K562 (cell line): ENCODE measurements around the gene NCAPG2. TPM values are rescaled to one million over a fixed set of nuclear protein-coding genes. Genes with fewer than 3 reads are reported as not detected.

Experiments
- ATAC-seq: fragments of 200-7000 bp; cut with Tn5 transposase; 3 replicates; pipeline ENCODE4 v1.9.1; 2020; ENCODE audit warnings: moderate library complexity
- Bru-seq: library from RNA; stranded (reverse); fragments of 400-500 nt; gene quantifications from one replicate; lab custom pipeline; 2021; lab: Mats Ljungman, UMichigan
- BruChase-seq, 2 experiments: library from RNA; stranded (reverse); fragments of 400-500 nt; gene quantifications; one replicate each; lab custom pipeline; 2021; lab: Mats Ljungman, UMichigan
- BruUV-seq: library from RNA; stranded (reverse); fragments of 400-500 nt; replicated peaks from 2 replicates; lab custom pipeline; 2021; lab: Mats Ljungman, UMichigan
- CTCF ChIA-PET: fragments of 300-600 bp; formaldehyde crosslinking; extraction: SDS; loops from one replicate; lab custom pipeline; 2021; ENCODE audit warnings: low intra/inter-chr PET ratio; lab: Yijun Ruan, JAX
- POLR2A ChIA-PET: fragments of 300-600, 350-650 bp; sonication (Branson Sonifier 250); formaldehyde crosslinking; extraction: SDS; loops from one replicate; lab custom pipeline; 2021; ENCODE audit warnings: antibody characterized with exemption, inconsistent platforms; lab: Yijun Ruan, JAX
- DNase-seq, 4 experiments: peaks; one replicate each; pipeline versions ENCODE4 v3.0.0 to v3.0.0-alpha.2; 2011 to 2018; ENCODE audit warnings: low spot score in 3 of 4, mixed read lengths in 3 of 4; ENCODE audit errors: extremely low read depth in 1 of 4
- FAIRE-seq: peaks from 2 replicates; lab custom pipeline; 2011; peaks lifted over from hg19 to GRCh38; lab: Jason Lieb, UNC
- H2AFZ ChIP-seq: 2 replicates; pipeline ENCODE4 v1.6.0; 2011; ENCODE audit warnings: low read depth, low read length, control low read depth, inconsistent platforms
- H3K27ac ChIP-seq: fragments of 200-600 bp; 3 replicates; pipeline ENCODE4 v1.8.0; 2011; ENCODE audit warnings: low read depth, mild to moderate bottlenecking, control low read depth, inconsistent platforms, low read length, moderate library complexity, mixed read lengths; ENCODE audit errors: extremely low read depth
- H3K27me3 ChIP-seq, 2 experiments: fragments of 300-600 bp in 1 of 2; 2 replicates in 1 of 2; 3 replicates in 1 of 2; pipeline versions ENCODE4 v1.6.0 to v1.8.0; 2011; ENCODE audit warnings: inconsistent platforms in 2 of 2, low read length in 2 of 2, mild to moderate bottlenecking in 1 of 2, mixed read lengths in 1 of 2, moderate library complexity in 1 of 2; ENCODE audit not compliant: control insufficient read depth in 2 of 2, insufficient read depth in 2 of 2
- H3K36me3 ChIP-seq: fragments of 300-600 bp; 3 replicates; pipeline ENCODE4 v1.8.0; 2011; ENCODE audit warnings: mild to moderate bottlenecking, low read length, inconsistent platforms; ENCODE audit not compliant: control insufficient read depth, insufficient read depth
- H3K4me1 ChIP-seq, 2 experiments: fragments of 200-600 bp in 1 of 2; replicated peaks in 1 of 2; 2 replicates in 1 of 2; 3 replicates in 1 of 2; pipeline versions ENCODE4 v1.5.1 to v1.8.0; 2011; ENCODE audit warnings: inconsistent platforms in 2 of 2, low read length in 2 of 2, mild to moderate bottlenecking in 1 of 2, mixed read lengths in 1 of 2, moderate library complexity in 1 of 2; ENCODE audit not compliant: control insufficient read depth in 2 of 2, insufficient read depth in 2 of 2
- H3K4me2 ChIP-seq: 2 replicates; pipeline ENCODE4 v1.6.1; 2011; ENCODE audit warnings: low read length, control low read depth, inconsistent platforms, mixed read lengths; ENCODE audit not compliant: insufficient read depth
- H3K4me3 ChIP-seq: fragments of 200-600 bp; sonication (generic), shearing (Covaris generic); 2 replicates; pipeline ENCODE4 v1.5.1; 2016; ENCODE audit warnings: control low read depth, inconsistent platforms
- H3K79me2 ChIP-seq: fragments of 200-600 bp; 3 replicates; pipeline ENCODE4 v1.8.0; 2011; ENCODE audit warnings: low read length, inconsistent platforms; ENCODE audit not compliant: control insufficient read depth, insufficient read depth
- H3K9ac ChIP-seq, 2 experiments: 2 replicates each; pipeline versions ENCODE4 v1.6.0 to v1.6.1; 2011; ENCODE audit warnings: low read depth in 2 of 2, low read length in 2 of 2, control low read depth in 1 of 2, inconsistent platforms in 1 of 2, mild to moderate bottlenecking in 1 of 2, mixed read lengths in 1 of 2; ENCODE audit not compliant: insufficient read depth in 1 of 2
- H3K9me1 ChIP-seq: one replicate; pipeline ENCODE4 v1.6.0; 2011; ENCODE audit warnings: inconsistent platforms, mild to moderate bottlenecking, low read length, moderate library complexity; ENCODE audit not compliant: control insufficient read depth, insufficient read depth
- H3K9me3 ChIP-seq: replicated peaks from 2 replicates; pipeline ENCODE4 v1.5.1; 2011; ENCODE audit warnings: low read depth, low read length, inconsistent platforms; ENCODE audit not compliant: control insufficient read depth, insufficient read depth
- H4K20me1 ChIP-seq: replicated peaks from 2 replicates; pipeline ENCODE4 v1.6.1; 2011; ENCODE audit warnings: low read length, inconsistent platforms, mixed read lengths; ENCODE audit not compliant: control insufficient read depth, insufficient read depth
- AFF1 ChIP-seq, 2 experiments: fragments of 450-650 bp; IDR thresholded peaks; 2 replicates each; pipeline ENCODE4 v1.6.1; 2018; ENCODE audit warnings: mild to moderate bottlenecking in 2 of 2, low read depth in 1 of 2; ENCODE audit not compliant: partially characterized antibody in 2 of 2
- KLF13 ChIP-seq: fragments of 450-650 bp; IDR thresholded peaks from 2 replicates; pipeline ENCODE4 v1.6.1; 2016; ENCODE audit warnings: missing genetic modification characterization, low read depth, mild to moderate bottlenecking, missing compliant biosample characterization, moderate library complexity, borderline replicate concordance
- TRIM25 ChIP-seq: fragments of 450-650 bp; IDR thresholded peaks from 2 replicates; pipeline ENCODE4 v1.7.0; 2016; ENCODE audit warnings: borderline replicate concordance
- WGBS: fragments of 100-300 bp; shearing (Covaris generic); methylation state at CpG from one replicate; pipeline ENCODE4 v1.1.6; 2016; ENCODE audit warnings: low coverage, mixed read lengths; ENCODE audit not compliant: insufficient coverage; ENCODE audit errors: missing lambda C conversion rate; 5-methylcytosine and 5-hydroxymethylcytosine counted together
- in situ Hi-C: fragments of 300-500 bp; cut with MboI; formaldehyde crosslinking; loops from 4 replicates; pipeline ENCODE4 v1.15.0; 2018; ENCODE audit warnings: inconsistent platforms, mixed read lengths
- intact Hi-C: fragments of 100-400 bp; cut with micrococcal nuclease; formaldehyde crosslinking; loops from 2 replicates; pipeline ENCODE4 v1.14.2; 2022
- long read RNA-seq, 3 experiments: library from polyadenylated mRNA in 2 of 3; library from RNA in 1 of 3; unstranded in 2 of 3; stranded (forward) in 1 of 3; transcript quantifications; one replicate each; pipeline ENCODE4 v2.0.0, GENCODE V29; 2019 to 2022
- polyA minus RNA-seq, 3 experiments: library from RNA; depleted of rRNA, polyadenylated mRNA; stranded (reverse); fragments of >200 nt; gene quantifications; 2 replicates each; pipeline ENCODE4 v1.2.3, GENCODE V29; 2011
- polyA plus RNA-seq, 8 experiments: library from polyadenylated mRNA; depleted of rRNA in 4 of 8; stranded (reverse) in 5 of 8; unstranded in 3 of 8; fragments of >200 nt; fragmentation: Nextera tagmentation in 2 of 8; fragmentation: Illumina TruSeq in 1 of 8; extraction: Ambion mirVana in 2 of 8; extraction: Trizol in 1 of 8; gene quantifications; 2 replicates each; pipeline versions ENCODE4 v1.2.1 to v1.2.3, GENCODE V29; 2011 to 2014; ENCODE audit warnings: inconsistent platforms in 1 of 8, missing spikeins in 1 of 8
- total RNA-seq, 7 experiments: library from RNA; depleted of rRNA in 6 of 7; stranded (reverse); fragments of >200 nt in 6 of 7; fragmentation: Illumina TruSeq in 2 of 7; extraction: Trizol in 2 of 7; gene quantifications; 2 replicates each; pipeline versions ENCODE4 v1.2.1 to v1.2.3, GENCODE V29; 2011 to 2021; ENCODE audit warnings: low replicate concordance in 1 of 7

The NCAPG2 gene, protein sequence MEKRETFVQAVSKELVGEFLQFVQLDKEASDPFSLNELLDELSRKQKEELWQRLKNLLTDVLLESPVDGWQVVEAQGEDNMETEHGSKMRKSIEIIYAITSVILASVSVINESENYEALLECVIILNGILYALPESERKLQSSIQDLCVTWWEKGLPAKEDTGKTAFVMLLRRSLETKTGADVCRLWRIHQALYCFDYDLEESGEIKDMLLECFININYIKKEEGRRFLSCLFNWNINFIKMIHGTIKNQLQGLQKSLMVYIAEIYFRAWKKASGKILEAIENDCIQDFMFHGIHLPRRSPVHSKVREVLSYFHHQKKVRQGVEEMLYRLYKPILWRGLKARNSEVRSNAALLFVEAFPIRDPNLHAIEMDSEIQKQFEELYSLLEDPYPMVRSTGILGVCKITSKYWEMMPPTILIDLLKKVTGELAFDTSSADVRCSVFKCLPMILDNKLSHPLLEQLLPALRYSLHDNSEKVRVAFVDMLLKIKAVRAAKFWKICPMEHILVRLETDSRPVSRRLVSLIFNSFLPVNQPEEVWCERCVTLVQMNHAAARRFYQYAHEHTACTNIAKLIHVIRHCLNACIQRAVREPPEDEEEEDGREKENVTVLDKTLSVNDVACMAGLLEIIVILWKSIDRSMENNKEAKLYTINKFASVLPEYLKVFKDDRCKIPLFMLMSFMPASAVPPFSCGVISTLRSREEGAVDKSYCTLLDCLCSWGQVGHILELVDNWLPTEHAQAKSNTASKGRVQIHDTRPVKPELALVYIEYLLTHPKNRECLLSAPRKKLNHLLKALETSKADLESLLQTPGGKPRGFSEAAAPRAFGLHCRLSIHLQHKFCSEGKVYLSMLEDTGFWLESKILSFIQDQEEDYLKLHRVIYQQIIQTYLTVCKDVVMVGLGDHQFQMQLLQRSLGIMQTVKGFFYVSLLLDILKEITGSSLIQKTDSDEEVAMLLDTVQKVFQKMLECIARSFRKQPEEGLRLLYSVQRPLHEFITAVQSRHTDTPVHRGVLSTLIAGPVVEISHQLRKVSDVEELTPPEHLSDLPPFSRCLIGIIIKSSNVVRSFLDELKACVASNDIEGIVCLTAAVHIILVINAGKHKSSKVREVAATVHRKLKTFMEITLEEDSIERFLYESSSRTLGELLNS
- total RNA-seq (2011; cell fraction: chromatin; rRNA removed; ENCODE audit: low replicate concordance): 177 and 316 TPM in 2 replicates
- 101 and 122 TPM in 2 replicates for total RNA-seq (2011; cell fraction: nucleolus; rRNA removed)
- 178 and 208 TPM in 2 replicates for total RNA-seq (2011; cell fraction: nucleoplasm; rRNA removed)
- total RNA-seq (2014; rRNA removed) (47.2 and 50.6 TPM in 2 replicates), total RNA-seq (2014; rRNA removed; fragmentation: Illumina TruSeq; extraction: Trizol) (75.9 and 83.0 TPM in 2 replicates), total RNA-seq (2015; rRNA removed; fragmentation: Illumina TruSeq; extraction: Trizol) (65.1 and 70.1 TPM in 2 replicates), total RNA-seq (2021) (103 and 127 TPM in 2 replicates), polyA plus RNA-seq (2011; rRNA removed) (75.0 and 124 TPM in 2 replicates), polyA plus RNA-seq (2014; fragmentation: Illumina TruSeq; extraction: Trizol) (78.8 and 86.1 TPM in 2 replicates), polyA plus RNA-seq (2014; fragmentation: Nextera tagmentation; extraction: Ambion mirVana) (10 to 100 TPM; 21.5 to 97.7 TPM), polyA plus RNA-seq (2014; rRNA removed) (94.6 and 97.2 TPM in 2 replicates), polyA minus RNA-seq (2011; rRNA and poly(A)+ RNA removed) (201 and 283 TPM in 2 replicates), Bru-seq, nascent RNA (percentile 95 among the genes with signal in this experiment), BruChase-seq, experiment 1, labeled RNA remaining after a 2-hour chase (percentile 98 among the genes with signal in this experiment), BruChase-seq, experiment 2, labeled RNA remaining after a 6-hour chase (percentile 97 among the genes with signal in this experiment)
- polyA plus RNA-seq (2011; cell fraction: cytosol; rRNA removed): 54.9 and 63.1 TPM in 2 replicates
- polyA plus RNA-seq (2011; cell fraction: nucleus; rRNA removed): 114 and 154 TPM in 2 replicates
- polyA plus RNA-seq (2012): 71.2 and 97.6 TPM in 2 replicates
- 50.1 and 65.9 TPM in 2 replicates for polyA minus RNA-seq (2011; cell fraction: cytosol; rRNA and poly(A)+ RNA removed)
- polyA minus RNA-seq (2011; cell fraction: nucleus; rRNA and poly(A)+ RNA removed): 111 and 112 TPM in 2 replicates
- long read RNA-seq, experiment 1, full-length matches to known transcripts: 111 of 360 reads
- long read RNA-seq, experiment 1, partial matches to known transcripts: 96 of 360 reads
- long read RNA-seq, experiment 1, other reads (novel, unspliced or antisense): 153 of 360 reads
- long read RNA-seq, experiment 2, transcript NCAPG2-201 (28 exons, 3,930 nt): major isoform, 6 of 74 reads
- long read RNA-seq, experiment 2, partial matches to known transcripts: 33 of 74 reads
- long read RNA-seq, experiment 2, other reads (novel, unspliced or antisense): 35 of 74 reads
- long read RNA-seq, experiment 3, transcript NCAPG2-201 (28 exons, 3,930 nt): major isoform, 6 of 30 reads
- long read RNA-seq, experiment 3, partial matches to known transcripts: 8 of 30 reads
- long read RNA-seq, experiment 3, other reads (novel, unspliced or antisense): 16 of 30 reads

DNA sequence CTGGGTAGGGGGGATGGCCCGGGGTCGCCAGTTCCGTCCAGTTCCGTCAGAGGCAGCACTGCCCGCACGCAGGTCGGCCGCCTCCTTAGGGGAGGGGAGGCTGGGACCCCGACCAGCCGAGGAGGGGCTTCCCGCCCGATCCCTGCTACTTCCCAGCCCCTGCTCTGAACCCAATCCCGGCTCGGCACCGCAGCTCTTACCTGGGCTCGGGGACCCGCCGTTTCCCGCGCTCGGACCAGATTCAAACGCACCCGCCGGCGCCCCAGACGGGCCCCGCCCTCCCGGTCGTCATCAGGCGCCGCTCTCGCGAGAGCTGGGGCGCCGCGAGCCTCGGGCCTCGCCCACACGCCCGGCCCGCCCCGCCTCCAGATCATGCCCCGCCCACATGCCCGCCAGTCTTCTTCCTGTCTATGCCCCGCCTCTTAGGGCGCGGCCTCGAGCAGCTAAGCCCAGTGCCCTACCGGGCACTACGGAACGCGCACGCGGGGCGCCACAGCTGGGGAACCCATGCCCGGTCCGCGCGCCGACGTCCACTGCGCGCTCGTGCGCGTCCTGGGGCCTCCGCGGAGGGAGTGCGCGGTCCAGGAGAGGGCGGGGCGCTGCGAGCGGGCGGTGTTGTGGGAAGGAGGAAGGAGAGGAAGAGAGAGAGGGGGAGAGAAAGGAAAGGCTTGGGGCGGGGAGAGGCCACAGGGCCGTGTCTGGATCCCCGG, at the start of gene NCAPG2:
TSS of gene NCAPG2 (minus strand) at position 281 of the 710 bp plus-strand sequence. CDS start 2,905 bp downstream, outside the sequence.
- Histone ChIP-seq H3K9ac (peak within 1 kb of the TSS; percentile 98 to 99), H4K20me1 (0 out of 2 replicates have a peak, but pooled peaks cover 3% of the 10 kb centered on the region), H3K9me1 (peaks cover 2% of the 10 kb centered on the region), H3K4me3 (peak within 1 kb of the TSS; percentile 83), H3K4me1 (peaks cover 31 to 37% of the 10 kb centered on the region in 2 experiments), H2AFZ (peak within 1 kb of the TSS; percentile 92), H3K4me2 (peak within 1 kb of the TSS; percentile 99), H3K79me2 (peaks cover 55% of the 10 kb centered on the region), H3K9me3 (peaks cover 8% of the 10 kb centered on the region), H3K36me3 (peaks cover 37% of the 10 kb centered on the region), H3K27me3 (no peaks in the 10 kb centered on the region), H3K27ac (peak within 1 kb of the TSS; percentile 96)
- peak; percentile 69 for FAIRE-seq
- under 1% methylated on average over 53 of the region's 78 CpGs for WGBS
- BruUV-seq: no TSS peak
- ChIA-PET CTCF (interaction anchor here (0.6 kb wide), 1 partner anchor 82 kb away, joined by 4 read pairs; no protein-coding TSS in a partner anchor), POLR2A (interaction anchor here (0.6 to 2.5 kb wide), 19 partner anchors 8 to 323 kb away, joined by 3 to 11 read pairs (median 4); partner anchors contain the start of gene ESYT2)
- DNase-seq: peak; percentile 99 to 100 (median 100)
- in situ Hi-C loops: no loop called here
- peak; percentile 94 for ATAC-seq
- intact Hi-C loops: loop anchor here (2.0 to 5.0 kb wide), 2 partner anchors 38 to 124 kb away; partner anchors contain the start of gene ESYT2
- TF ChIP-seq AFF1 (IDR thresholded peaks at IDR 0.05; ENCODE audit: low read depth in 1 of 2, partially characterized antibody in 2 of 2): no peak
- TF ChIP-seq TRIM25: no peak
- peak; percentile 89 for TF ChIP-seq KLF13
